ENCODE measurements around the gene RAB23. TPM values are rescaled to one million over a fixed set of nuclear protein-coding genes. Genes with fewer than 3 reads are reported as not detected.

The RAB23 gene
- total RNA-seq, 1 experiment from 2014 or later: 18.1 TPM

GRCh38 chr6:57143690-57144089, 78.4 kb downstream of the RAB23 start:
- no peak overlapping the region for H3K56ac ChIP-seq (ENCODE audit: insufficient read length, low read depth, low read length)
- Mint-ChIP-seq H3K27me3 (ENCODE audit: low read depth) (no peaks in the 10 kb centered on the region), H3K36me3 (ENCODE audit: insufficient read depth in 1 of 3, low read depth in 3 of 3) (peaks cover 9 to 43% (median 43%) of the 10 kb centered on the region in 3 experiments), H3K27ac (no peak overlapping the region), H3K4me1 (no peaks in the 10 kb centered on the region), H3K9me3 (no peaks in the 10 kb centered on the region), H3K4me3 (no peak overlapping the region)
- no peaks in the 10 kb centered on the region for H4K20me1 ChIP-seq (ENCODE audit: control insufficient read depth, insufficient read depth, insufficient read length)
- no peak overlapping the region for H4K5ac ChIP-seq (ENCODE audit: insufficient read length, low read depth, low read length)
- H3K14ac ChIP-seq (ENCODE audit: insufficient read depth, low read length): no peak overlapping the region
- H4K8ac ChIP-seq (replicated peaks; ENCODE audit: insufficient read length, low read depth, low read length): no peak overlapping the region
- no peak overlapping the region for H3K23ac ChIP-seq (ENCODE audit: insufficient read length, low read depth, low read length)
- H2AFZ ChIP-seq (ENCODE audit: low read length): no peak overlapping the region
- H2BK5ac ChIP-seq (ENCODE audit: insufficient read length, low read length): no peak overlapping the region
- no peaks in the 10 kb centered on the region for H3K79me1 ChIP-seq (ENCODE audit: insufficient read depth, low read depth, low read length, poor library complexity, severe bottlenecking)
- no peak overlapping the region for H3K4me2 ChIP-seq (ENCODE audit: insufficient read depth, insufficient read length, low read length)
- no peak overlapping the region for H3K9ac ChIP-seq (ENCODE audit: extremely low read depth, insufficient read length, low read length)
- H2AK5ac ChIP-seq (ENCODE audit: insufficient read length, low read length): no peak overlapping the region
- H3K27me3 ChIP-seq (ENCODE audit: insufficient read depth, low read length): no peaks in the 10 kb centered on the region
- H2BK120ac ChIP-seq (ENCODE audit: low read depth, low read length, poor library complexity, severe bottlenecking): no peak overlapping the region
- no peak overlapping the region for H3K4ac ChIP-seq (ENCODE audit: low read depth, low read length)
- TF ChIP-seq CTCF (conservative IDR thresholded peaks at IDR 0.05): no peak
- no peaks in the 10 kb centered on the region for H3K79me2 ChIP-seq (ENCODE audit: insufficient read depth, low read length)
- H4K91ac ChIP-seq (ENCODE audit: insufficient read length, low read depth, low read length): no peak overlapping the region
- no peak overlapping the region for H2BK15ac ChIP-seq (ENCODE audit: low read depth, low read length)
- WGBS (ENCODE audit: extremely low coverage, insufficient read length, low lambda C conversion rate): no CpG with 5 or more reads among the region's 1 CpG
- H3K18ac ChIP-seq (ENCODE audit: insufficient read length, low read depth, low read length): no peak overlapping the region
- H2BK20ac ChIP-seq (ENCODE audit: low read depth, low read length, poor library complexity, severe bottlenecking): no peak overlapping the region
- DNase-seq: no peak
- H3K4me1 ChIP-seq (ENCODE audit: insufficient read depth, low read length): no peaks in the 10 kb centered on the region
- H2BK12ac ChIP-seq (ENCODE audit: insufficient read length, low read depth, low read length): no peak overlapping the region
- H3K23me2 ChIP-seq (ENCODE audit: insufficient read length, low read depth, low read length, poor library complexity, severe bottlenecking): no peaks in the 10 kb centered on the region
- H3T11ph ChIP-seq (ENCODE audit: low read length): no peak overlapping the region
- no peak overlapping the region for H3K27ac ChIP-seq (ENCODE audit: insufficient read length, low read depth, low read length)
- H3K9me3 ChIP-seq (ENCODE audit: control insufficient read depth, low read depth, low read length): no peaks in the 10 kb centered on the region
